GM18873 (cell line): Measurements from ENCODE around the gene TLX3.
"Not testable (repeated sequence)": the region's sequence is repeated elsewhere in the genome, so short reads cannot be mapped to it uniquely, and the experiment has no call there.

Experiments
- ATAC-seq: cut with Tn5 transposase; IDR thresholded peaks from one replicate; pipeline ENCODE4 v1.9.1; 2021; ENCODE audit warnings: mild to moderate bottlenecking, moderate library complexity, moderate number of reproducible peaks; ENCODE audit not compliant: unreplicated experiment, low FRiP score

The TLX3 gene

GRCh38 chr5:171322527-171322926 is 13.5 kb downstream of the TLX3 start:
- no peak for ATAC-seq

- no peak for ATAC-seq
Measured at GRCh38 chr5:171323007-171323406, 14.0 kb downstream of the TLX3 start.

GRCh38 chr5:171323806-171324632 is 15.0 kb downstream of the TLX3 start:
- ATAC-seq, result no peak

GRCh38 chr5:171330021-171330420 is 21.0 kb downstream of the TLX3 start:
- ATAC-seq, result no peak

- ATAC-seq, result no peak
Measured at GRCh38 chr5:171335616-171336015, 26.6 kb downstream of the TLX3 start.

GRCh38 chr5:171336521-171337209 is 27.6 kb downstream of the TLX3 start:
- ATAC-seq, result no peak

GRCh38 chr5:171337210-171337569 is 28.1 kb downstream of the TLX3 start:
- ATAC-seq, result no peak

- no peak for ATAC-seq
Measured at GRCh38 chr5:171340042-171340441, 31.0 kb downstream of the TLX3 start.

- ATAC-seq, result no peak
Measured at GRCh38 chr5:171340491-171340890, 31.4 kb downstream of the TLX3 start.

GRCh38 chr5:171342362-171343111 is 33.5 kb downstream of the TLX3 start:
- no peak for ATAC-seq

- ATAC-seq, result no peak
Measured at GRCh38 chr5:171344936-171345608, 36.0 kb downstream of the TLX3 start.

- ATAC-seq, result no peak
Measured at GRCh38 chr5:171351536-171352073, 42.6 kb downstream of the TLX3 start.

GRCh38 chr5:171355302-171355724 is 46.3 kb downstream of the TLX3 start:
- peak; percentile 84 for ATAC-seq

- no peak for ATAC-seq
Measured at GRCh38 chr5:171357843-171358242, 48.8 kb downstream of the TLX3 start.

- not testable (repeated sequence) for ATAC-seq
Measured at GRCh38 chr5:171361151-171361550, 52.1 kb downstream of the TLX3 start.
